BLaER1 treated with 17β-estradiol and CSF1 and Interleukin-3, amounts not matched to agents 10 nM and 100 nM (cell line): ENCODE measurements around the gene PLCB3.

Experiments used
- H3K27ac ChIP-seq, 11 experiments: shearing (Covaris generic); formaldehyde crosslinking; 2 replicates each; pipeline ENCODE4 v1.8.1; 2022
- H3K27me3 ChIP-seq, 11 experiments: shearing (Covaris generic); formaldehyde crosslinking; 2 replicates each; pipeline ENCODE4 v1.8.1; 2022
- H3K36me3 ChIP-seq, 11 experiments: shearing (Covaris generic); formaldehyde crosslinking; 2 replicates each; pipeline ENCODE4 v1.8.1; 2022
- H3K4me1 ChIP-seq, 10 experiments: shearing (Covaris generic); formaldehyde crosslinking; 2 replicates each; pipeline ENCODE4 v1.8.1; 2022
- H3K4me2 ChIP-seq, 11 experiments: shearing (Covaris generic); formaldehyde crosslinking; 2 replicates each; pipeline ENCODE4 v1.8.1; 2022
- H3K4me3 ChIP-seq, 10 experiments: shearing (Covaris generic); formaldehyde crosslinking; 2 replicates each; pipeline ENCODE4 v1.8.1; 2022
- H3K9ac ChIP-seq, 11 experiments: shearing (Covaris generic); formaldehyde crosslinking; 2 replicates each; pipeline ENCODE4 v1.8.1; 2022
- H3K9me3 ChIP-seq, 11 experiments: shearing (Covaris generic); formaldehyde crosslinking; replicated peaks in 1 of 11; 2 replicates each; pipeline ENCODE4 v1.8.1; 2022
- H4K20me1 ChIP-seq, 11 experiments: shearing (Covaris generic); formaldehyde crosslinking; 2 replicates each; pipeline ENCODE4 v1.8.1; 2022
- Cebpa-rat ChIP-seq, 11 experiments: shearing (Covaris generic); IDR thresholded peaks; 2 replicates each; pipeline ENCODE4 v1.8.1; 2022

PLCB3 gene

GRCh38 chr11:64251016-64251752, at the start of gene PLCB3:
Gene PLCB3, plus strand, starts transcription at chr11:64251530. Its CDS starts 120 bp downstream, at chr11:64251650.
- peak within 1 kb of the TSS; percentile 71 to 96 (median 90) for H3K4me3 ChIP-seq
- peak within 1 kb of the TSS; percentile 75 to 95 (median 85) for H3K9ac ChIP-seq
- peak within 1 kb of the TSS; percentile 92 to 100 (median 99) for H3K4me2 ChIP-seq
- no peaks in the 10 kb centered on the region for H3K9me3 ChIP-seq
- peaks cover 17 to 38% (median 25%) of the 10 kb centered on the region in 11 experiments; a peak in 19 of 22 replicates for H4K20me1 ChIP-seq
- peaks cover 19 to 27% (median 21%) of the 10 kb centered on the region in 11 experiments for H3K36me3 ChIP-seq
- TF ChIP-seq Cebpa-rat (IDR thresholded peaks at IDR 0.05) = no peak
- peaks cover 46 to 72% (median 68%) of the 10 kb centered on the region in 10 experiments for H3K4me1 ChIP-seq
- peak within 1 kb of the TSS; percentile 23 to 95 (median 71); a peak in 21 of 22 replicates for H3K27ac ChIP-seq
- no peaks in the 10 kb centered on the region for H3K27me3 ChIP-seq

GRCh38 chr11:64201543-64201942, 49.8 kb upstream of the PLCB3 start:
- Histone ChIP-seq H4K20me1 (peaks cover 23 to 71% (median 57%) of the 10 kb centered on the region in 11 experiments; a peak in 21 of 22 replicates), H3K27ac (no peak overlapping the region), H3K4me2 (no peak overlapping the region), H3K4me1 (peaks cover 24 to 71% (median 36%) of the 10 kb centered on the region in 10 experiments), H3K9me3 (no peaks in the 10 kb centered on the region), H3K4me3 (no peak overlapping the region), H3K36me3 (peaks cover 5 to 88% (median 79%) of the 10 kb centered on the region in 11 experiments; a peak in 21 of 22 replicates), H3K9ac (peak overlapping the region in 1 of 11 experiments; percentile 14; a peak in 1 of 22 replicates), H3K27me3 (no peaks in the 10 kb centered on the region)
- peak in 2 of 11 experiments; percentile 20 to 63; a peak in 3 of 22 replicates for TF ChIP-seq Cebpa-rat (IDR thresholded peaks at IDR 0.05)

GRCh38 chr11:64202992-64203391, 48.3 kb upstream of the PLCB3 start:
- peaks cover 25 to 56% (median 37%) of the 10 kb centered on the region in 10 experiments for H3K4me1 ChIP-seq
- H3K4me2 ChIP-seq = no peak overlapping the region
- peak overlapping the region in 8 of 11 experiments; percentile 1 to 34 (median 14); a peak in 5 of 22 replicates for H3K9ac ChIP-seq
- H3K9me3 ChIP-seq = no peaks in the 10 kb centered on the region
- no peak overlapping the region for H3K4me3 ChIP-seq
- peaks cover 15 to 65% (median 54%) of the 10 kb centered on the region in 11 experiments; a peak in 21 of 22 replicates for H4K20me1 ChIP-seq
- H3K27me3 ChIP-seq = no peaks in the 10 kb centered on the region
- peak overlapping the region in 3 of 11 experiments; percentile 3 to 36 (median 19); a peak in 2 of 22 replicates for H3K27ac ChIP-seq
- peaks cover 6 to 79% (median 66%) of the 10 kb centered on the region in 11 experiments for H3K36me3 ChIP-seq
- no peak for TF ChIP-seq Cebpa-rat (IDR thresholded peaks at IDR 0.05)

GRCh38 chr11:64203421-64204079, 47.8 kb upstream of the PLCB3 start:
- peak overlapping the region in 4 of 11 experiments; percentile 9 to 35 (median 32); a peak in 8 of 22 replicates for H3K9ac ChIP-seq
- H3K4me1 ChIP-seq = peaks cover 31 to 54% (median 40%) of the 10 kb centered on the region in 10 experiments
- no peaks in the 10 kb centered on the region for H3K27me3 ChIP-seq
- no peaks in the 10 kb centered on the region for H3K9me3 ChIP-seq
- peaks cover 6 to 79% (median 65%) of the 10 kb centered on the region in 11 experiments for H3K36me3 ChIP-seq
- no peak for TF ChIP-seq Cebpa-rat (IDR thresholded peaks at IDR 0.05)
- peak overlapping the region in 3 of 11 experiments; percentile 19 to 41 (median 21); a peak in 4 of 22 replicates for H3K27ac ChIP-seq
- H3K4me3 ChIP-seq = no peak overlapping the region
- peaks cover 21 to 70% (median 58%) of the 10 kb centered on the region in 11 experiments for H4K20me1 ChIP-seq
- peak overlapping the region in 7 of 11 experiments; percentile 97 to 100 (median 99); a peak in 7 of 22 replicates for H3K4me2 ChIP-seq

- peak overlapping the region in 2 of 11 experiments; percentile 29 to 34; a peak in 6 of 22 replicates for H3K9ac ChIP-seq
- H3K4me2 ChIP-seq = peak overlapping the region; percentile 38 to 100 (median 98)
- peak overlapping the region in 3 of 11 experiments; percentile 19 to 41 (median 21); a peak in 4 of 22 replicates for H3K27ac ChIP-seq
- H3K4me3 ChIP-seq = no peak overlapping the region
- no peaks in the 10 kb centered on the region for H3K9me3 ChIP-seq
- peaks cover 26 to 75% (median 62%) of the 10 kb centered on the region in 11 experiments for H4K20me1 ChIP-seq
- peaks cover 36 to 58% (median 45%) of the 10 kb centered on the region in 10 experiments for H3K4me1 ChIP-seq
- H3K36me3 ChIP-seq = peaks cover 7 to 79% (median 65%) of the 10 kb centered on the region in 11 experiments
- no peak for TF ChIP-seq Cebpa-rat (IDR thresholded peaks at IDR 0.05)
- no peaks in the 10 kb centered on the region for H3K27me3 ChIP-seq
Measured at GRCh38 chr11:64204080-64204440, 47.3 kb upstream of the PLCB3 start.

- H3K9me3 ChIP-seq = no peaks in the 10 kb centered on the region
- peak overlapping the region; percentile 46 to 99 (median 96); a peak in 21 of 22 replicates for H3K9ac ChIP-seq
- H3K4me3 ChIP-seq = peak overlapping the region; percentile 82 to 98 (median 94); a peak in 16 of 20 replicates
- H3K36me3 ChIP-seq = peaks cover 12 to 81% (median 66%) of the 10 kb centered on the region in 11 experiments
- H3K4me2 ChIP-seq = peak overlapping the region; percentile 96 to 100 (median 99)
- peaks cover 31 to 80% (median 66%) of the 10 kb centered on the region in 11 experiments for H4K20me1 ChIP-seq
- peak overlapping the region; percentile 43 to 100 (median 97); a peak in 21 of 22 replicates for H3K27ac ChIP-seq
- H3K4me1 ChIP-seq = peaks cover 41 to 62% (median 50%) of the 10 kb centered on the region in 10 experiments
- no peak for TF ChIP-seq Cebpa-rat (IDR thresholded peaks at IDR 0.05)
- H3K27me3 ChIP-seq = no peaks in the 10 kb centered on the region
Measured at GRCh38 chr11:64204464-64204989, 46.8 kb upstream of the PLCB3 start.

- H3K4me1 ChIP-seq = peaks cover 53 to 70% (median 64%) of the 10 kb centered on the region in 10 experiments
- peak within 1 kb of the TSS; percentile 96 to 100 (median 99) for H3K4me2 ChIP-seq
- H3K4me3 ChIP-seq = peak within 1 kb of the TSS; percentile 82 to 98 (median 94)
Measured at GRCh38 chr11:64206457-64207255, 44.7 kb upstream of the PLCB3 start, which contains the start of gene FERMT3. Gene FERMT3, plus strand, starts transcription at chr11:64206721. Its CDS starts 644 bp downstream, at chr11:64207365.

More at GRCh38 chr11:64206457-64207255, 44.7 kb upstream of the PLCB3 start, which contains the start of gene FERMT3:
- Histone ChIP-seq H3K27me3 (no peaks in the 10 kb centered on the region), H3K36me3 (peaks cover 33 to 80% (median 62%) of the 10 kb centered on the region in 11 experiments), H4K20me1 (peaks cover 41 to 75% (median 62%) of the 10 kb centered on the region in 11 experiments), H3K27ac (peak within 1 kb of the TSS; percentile 87 to 100 (median 97)), H3K9me3 (no peaks in the 10 kb centered on the region), H3K9ac (peak within 1 kb of the TSS; percentile 93 to 99 (median 96))
- no peak for TF ChIP-seq Cebpa-rat (IDR thresholded peaks at IDR 0.05)
